Activated CD4-positive, alpha-beta T cell treated with anti-CD3 and anti-CD28 coated beads, Interleukin-2, amount 50 U/mL, for 16 hours (primary cell): Measurements from ENCODE around the gene TBX15.

Experiments used
- DNase-seq: peaks from one replicate; pipeline ENCODE4 v3.0.0-alpha.2; 2020

Gene TBX15

DNA sequence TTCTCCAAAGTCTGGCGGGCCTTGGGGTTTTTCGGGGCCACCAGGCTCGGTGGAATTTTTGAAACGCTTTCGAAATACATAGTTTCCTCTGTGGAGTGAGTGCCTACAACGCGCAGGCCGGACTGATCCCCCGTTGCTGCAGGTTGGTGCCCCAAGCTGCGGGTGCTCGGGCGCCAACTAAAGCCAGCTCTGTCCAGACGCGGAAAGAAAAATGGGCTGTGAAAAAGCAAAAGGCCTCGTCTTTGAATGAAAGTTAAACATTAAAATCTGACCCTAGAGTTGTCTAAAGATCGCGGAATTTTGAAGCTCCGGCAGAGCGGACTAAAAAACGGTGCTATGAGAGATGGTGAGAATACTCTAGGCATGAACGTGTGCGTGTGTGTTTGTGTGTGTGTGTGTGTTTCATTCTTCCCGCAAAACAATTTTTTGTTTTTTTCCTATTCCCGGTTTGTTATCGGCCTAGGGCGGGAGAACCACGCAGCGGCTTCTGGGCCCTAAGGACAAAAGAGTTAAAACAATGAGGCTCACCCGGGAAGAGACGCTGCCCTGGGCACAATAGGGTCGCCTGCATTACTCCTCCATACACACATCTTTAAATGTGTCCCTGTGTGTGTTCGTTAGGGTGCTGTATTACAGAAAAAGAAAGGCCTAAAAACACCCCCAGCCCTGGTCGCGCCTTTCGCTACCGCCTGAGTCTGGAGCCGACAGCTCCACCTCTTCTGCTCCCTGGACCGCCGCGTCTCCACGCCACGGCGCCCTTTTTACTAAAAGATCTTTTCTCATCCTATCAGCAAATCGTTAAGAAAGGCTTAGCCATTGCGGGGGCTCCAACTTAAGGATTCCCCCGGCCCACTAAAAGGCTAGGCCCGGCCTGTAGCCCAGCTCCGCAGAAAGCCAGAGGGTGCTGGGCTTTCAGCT is 3.2 kb downstream of the TBX15 start:
- DNase-seq = no peak

- DNase-seq = no peak
Measured at GRCh38 chr1:118984086-118984721, 3.9 kb downstream of the TBX15 start.

GRCh38 chr1:118983558-118984041 is 4.5 kb downstream of the TBX15 start:
- DNase-seq = no peak

DNA sequence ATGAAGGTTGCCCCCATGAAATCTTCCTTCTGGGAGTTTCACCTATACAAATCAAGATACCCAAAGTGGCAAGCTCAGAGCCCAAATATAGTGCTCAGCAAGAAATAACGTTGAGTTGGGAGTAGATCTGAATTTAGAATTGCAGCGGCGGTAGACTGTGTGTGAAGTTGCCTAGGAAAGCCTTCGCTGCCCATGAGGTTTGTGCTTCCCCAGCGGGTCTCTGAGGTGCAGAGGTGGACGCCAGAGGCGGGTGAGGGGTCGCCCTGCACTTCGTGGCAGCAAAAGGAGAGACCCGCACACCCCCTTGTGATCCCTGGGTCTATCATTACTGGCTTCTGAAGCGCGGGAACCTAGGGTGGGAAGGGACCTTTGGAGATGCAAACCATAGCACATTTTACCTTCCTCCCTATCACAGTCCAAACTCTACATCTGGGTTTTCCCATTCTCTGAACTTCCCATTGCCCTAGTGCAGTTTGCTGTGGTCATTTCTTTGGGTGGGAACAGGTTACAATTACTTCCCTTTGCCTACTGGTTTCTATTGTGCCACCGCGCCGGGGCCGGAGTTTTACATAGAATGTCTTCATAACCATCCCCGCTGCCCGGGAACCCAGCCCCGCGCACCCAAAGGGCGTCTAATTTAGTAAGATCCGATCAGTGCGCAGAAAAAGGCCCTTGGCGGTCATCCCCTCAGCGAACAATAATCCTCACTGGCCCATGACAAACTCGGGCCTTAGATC is 5.2 kb downstream of the TBX15 start:
- no peak for DNase-seq

- DNase-seq = no peak
Measured at GRCh38 chr1:118982266-118982665, 5.9 kb downstream of the TBX15 start.

GRCh38 chr1:118981436-118981835 is 6.7 kb downstream of the TBX15 start:
- no peak for DNase-seq

DNA sequence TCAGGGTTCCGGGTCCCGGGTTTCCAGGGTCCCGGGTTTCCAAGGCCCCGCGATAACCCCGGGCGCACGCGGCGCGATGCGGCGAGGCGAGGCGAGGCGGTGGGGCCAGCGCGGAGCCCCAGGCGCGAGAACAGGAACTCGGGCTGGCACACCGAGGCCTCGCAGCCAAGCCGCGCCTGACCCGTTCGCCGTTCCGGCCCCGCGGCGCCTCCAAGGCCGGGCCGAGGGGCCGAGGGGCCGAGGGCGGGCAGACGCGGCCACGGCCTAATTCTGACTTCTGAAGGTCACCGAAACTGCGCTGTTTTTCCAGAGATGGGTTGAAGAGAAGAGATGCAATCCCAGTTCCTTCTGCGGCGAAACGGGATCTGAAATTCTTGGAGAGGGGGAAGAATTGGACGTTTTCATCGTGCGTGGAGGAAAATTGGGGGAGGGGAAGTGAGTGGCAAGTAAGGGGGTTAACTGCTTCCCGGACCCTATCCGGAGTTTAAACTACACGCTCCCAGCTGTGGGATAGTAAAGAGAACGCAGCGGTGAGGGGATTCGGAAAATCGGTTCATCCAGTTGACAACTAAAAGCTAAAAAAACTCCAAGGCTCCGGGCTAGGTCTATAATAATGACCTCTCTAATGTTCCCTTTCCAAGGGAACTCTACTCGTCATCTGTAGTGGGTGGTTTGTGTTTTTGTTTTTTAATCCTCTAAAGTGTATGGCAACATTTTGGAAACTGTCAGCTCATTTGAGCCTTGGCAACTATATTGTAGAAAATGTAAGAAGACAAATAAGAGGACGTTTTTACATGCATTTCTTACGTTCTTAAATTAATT is 8.2 kb downstream of the TBX15 start:
- no peak for DNase-seq

DNA sequence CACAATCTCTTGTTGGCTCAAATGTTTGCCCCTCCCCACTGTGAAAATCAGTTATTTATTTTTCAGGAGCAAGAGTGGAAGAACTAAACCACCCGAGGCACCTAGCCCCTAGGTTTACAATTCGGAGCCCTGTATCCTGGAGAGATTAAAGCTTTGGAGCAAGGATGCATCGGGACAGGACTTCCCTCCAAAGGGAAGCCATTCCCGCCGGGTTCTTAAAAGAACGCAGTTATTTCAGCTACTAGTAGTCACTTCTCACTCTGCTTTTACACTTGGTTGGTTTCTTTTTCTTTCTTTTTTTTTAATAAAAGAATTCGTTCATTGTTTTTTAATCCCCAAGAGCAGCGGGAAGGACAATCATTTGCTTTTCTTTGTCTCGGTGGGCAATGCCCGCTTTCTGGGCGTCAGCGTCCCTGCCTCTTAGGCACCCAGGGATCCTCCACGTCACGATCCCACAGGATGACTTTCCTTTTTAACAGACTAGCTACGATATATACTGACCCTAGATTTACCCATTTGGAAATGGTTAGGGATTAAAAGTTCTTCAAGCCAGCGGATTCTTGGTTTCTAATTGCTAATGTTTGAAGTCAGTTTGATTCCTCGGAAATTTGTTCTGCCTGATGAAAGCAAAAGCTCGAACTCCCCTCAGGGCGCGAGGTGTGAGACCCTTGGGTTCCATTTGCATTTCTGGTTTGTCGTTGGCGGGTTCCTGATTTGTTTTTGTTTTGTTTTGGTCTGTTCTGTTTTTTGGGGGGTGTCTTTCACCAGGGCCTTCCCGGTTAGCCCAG is 9.0 kb downstream of the TBX15 start:
- DNase-seq = no peak

GRCh38 chr1:118977600-118977999 is 10.5 kb downstream of the TBX15 start:
- DNase-seq = no peak

DNA sequence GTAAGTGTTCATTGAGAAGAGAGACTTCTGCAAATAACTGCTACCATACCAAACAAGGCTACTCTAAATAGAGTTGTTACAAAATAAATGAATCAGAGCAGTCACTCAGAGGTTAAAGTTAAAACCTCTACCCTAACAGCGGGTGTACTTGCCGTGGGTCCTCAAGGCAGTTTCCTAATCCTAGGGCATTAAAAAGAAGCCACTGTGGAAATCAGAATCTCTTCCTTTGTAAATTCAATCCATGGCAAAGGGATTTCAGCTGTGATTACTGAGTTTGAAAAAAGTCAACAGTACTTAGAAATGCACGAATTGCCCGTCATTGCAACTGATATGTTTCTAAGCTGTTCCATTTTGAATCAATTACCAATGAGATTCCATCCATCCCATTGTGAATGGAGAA is 13.5 kb downstream of the TBX15 start:
- DNase-seq = no peak

- no peak for DNase-seq
Measured at GRCh38 chr1:118973531-118974137, 14.5 kb downstream of the TBX15 start.

DNA sequence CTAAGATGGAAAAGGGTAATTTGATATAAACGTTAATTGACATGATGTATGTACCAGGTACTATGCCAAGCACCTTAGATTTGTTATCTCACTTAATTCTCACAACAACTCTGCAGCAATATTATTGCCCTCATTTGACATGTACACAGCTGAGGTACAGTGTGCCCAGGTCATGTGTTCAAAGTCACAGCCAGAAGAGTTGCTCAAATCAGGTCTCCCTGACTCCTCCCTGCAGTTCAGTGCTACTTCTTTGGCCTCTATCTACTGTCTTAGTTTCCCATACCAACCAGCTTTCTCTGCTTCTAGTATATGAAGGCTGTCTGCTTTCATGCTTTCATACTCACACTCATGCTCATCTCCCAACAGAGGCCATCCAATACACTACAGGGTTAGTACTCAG is 15.1 kb downstream of the TBX15 start:
- DNase-seq = no peak

DNA sequence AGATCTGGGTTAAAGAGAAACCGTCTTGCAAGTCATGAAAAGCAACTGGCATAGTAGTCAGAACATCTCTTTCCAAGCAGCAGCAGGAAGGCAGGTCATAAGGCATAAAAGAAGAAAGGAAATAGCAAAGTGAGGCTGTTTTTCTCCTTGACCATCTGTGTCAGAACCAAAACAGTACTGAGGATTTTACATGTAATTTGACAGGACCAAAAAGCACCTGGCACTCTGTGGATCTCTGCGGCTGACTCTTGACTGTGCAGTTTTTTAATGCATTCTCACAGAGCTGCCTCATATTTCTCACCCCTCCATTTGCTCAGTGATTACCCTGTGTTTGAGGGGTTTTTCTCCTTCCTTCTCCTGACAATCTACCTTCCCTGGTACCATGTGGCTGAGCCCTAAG is 17.7 kb downstream of the TBX15 start:
- no peak for DNase-seq

DNA sequence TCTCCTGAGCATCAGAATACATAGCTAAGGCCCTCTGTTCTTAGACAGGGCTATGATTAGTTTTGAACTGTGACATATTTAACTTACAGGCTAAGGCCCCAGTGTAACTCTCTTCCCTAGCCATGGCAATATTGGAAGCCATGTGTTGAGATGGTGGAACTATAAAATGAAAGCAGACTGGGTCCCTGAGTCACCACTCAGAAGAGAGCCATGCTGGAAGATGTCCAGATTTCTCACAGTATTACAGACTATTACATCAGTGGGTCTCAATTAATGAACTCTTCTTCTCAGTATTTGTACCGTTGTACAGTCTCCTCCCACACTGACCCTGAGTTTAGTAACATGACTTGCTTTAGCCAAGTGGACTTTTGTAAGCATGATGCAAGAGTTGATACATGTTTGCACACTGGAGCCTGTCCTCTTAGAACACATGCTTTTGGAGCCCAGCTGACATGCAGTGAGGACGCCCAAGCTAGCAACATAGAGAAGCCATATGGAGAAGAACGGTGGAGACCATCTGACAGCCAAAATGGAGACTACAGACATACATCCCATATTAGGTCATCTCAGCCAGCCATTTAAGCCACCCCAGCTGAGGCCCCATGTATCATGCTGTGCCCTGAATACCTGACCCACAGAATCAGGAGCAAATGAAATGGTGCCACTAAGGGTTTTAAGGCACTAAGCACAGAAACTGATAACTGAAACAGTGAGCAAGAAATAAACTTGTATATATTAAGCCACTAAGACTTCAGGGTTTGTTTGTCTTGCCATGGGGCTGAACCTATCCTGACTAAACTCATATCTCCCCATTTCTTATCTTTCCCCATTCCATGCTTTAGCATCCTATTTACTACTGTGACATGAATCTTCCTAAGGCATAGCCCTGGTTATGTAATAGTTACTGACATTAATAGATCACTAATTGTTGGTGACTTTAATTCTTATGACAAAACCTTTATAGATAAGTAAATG is 24.4 kb downstream of the TBX15 start:
- no peak for DNase-seq

- DNase-seq = no peak
Measured at GRCh38 chr1:118963138-118963455, 25.0 kb downstream of the TBX15 start.

- DNase-seq = no peak
Measured at GRCh38 chr1:118961156-118961555, 27.0 kb downstream of the TBX15 start.

GRCh38 chr1:118960567-118961136 is 27.5 kb downstream of the TBX15 start:
- DNase-seq = no peak

- no peak for DNase-seq
Measured at GRCh38 chr1:118960026-118960561, 28.0 kb downstream of the TBX15 start.

- no peak for DNase-seq
Measured at GRCh38 chr1:118958937-118959631, 29.1 kb downstream of the TBX15 start.
